GM21619 (cell line): ENCODE data around the gene SOS2.
A peak's percentile ranks its signal among the peaks of the same experiment; 100 is the strongest.

Experiments
- ATAC-seq: cut with Tn5 transposase; IDR thresholded peaks from one replicate; pipeline ENCODE4 v1.9.1; 2021; ENCODE audit not compliant: unreplicated experiment

SOS2 gene

GRCh38 chr14:50231475-50232275 is at the start of gene SOS2:
TSS of gene SOS2 (minus strand) at chr14:50231578. CDS start at chr14:50231283, 295 bp downstream.
- peak; percentile 82 for ATAC-seq

- ATAC-seq = no peak
Observed at GRCh38 chr14:50272498-50272897, 41.1 kb upstream of the SOS2 start.

GRCh38 chr14:50270932-50271331 is 39.6 kb upstream of the SOS2 start:
- ATAC-seq = no peak

- no peak for ATAC-seq
Observed at GRCh38 chr14:50265029-50265428, 33.7 kb upstream of the SOS2 start.

GRCh38 chr14:50263321-50263720 is 31.9 kb upstream of the SOS2 start:
- ATAC-seq = no peak

- ATAC-seq = no peak
Observed at GRCh38 chr14:50262865-50263264, 31.5 kb upstream of the SOS2 start.

- ATAC-seq = no peak
Observed at GRCh38 chr14:50260511-50260910, 29.1 kb upstream of the SOS2 start.

- ATAC-seq = no peak
Observed at GRCh38 chr14:50260072-50260471, 28.7 kb upstream of the SOS2 start.

- ATAC-seq = no peak
Observed at GRCh38 chr14:50257732-50258131, 26.4 kb upstream of the SOS2 start.

- no peak for ATAC-seq
Observed at GRCh38 chr14:50254248-50254647, 22.9 kb upstream of the SOS2 start.

GRCh38 chr14:50249136-50249775 is 17.9 kb upstream of the SOS2 start:
- no peak for ATAC-seq

- ATAC-seq = no peak
Observed at GRCh38 chr14:50247245-50247644, 15.9 kb upstream of the SOS2 start.

- ATAC-seq = no peak
Observed at GRCh38 chr14:50242566-50243310, 11.4 kb upstream of the SOS2 start.

GRCh38 chr14:50242096-50242495 is 10.7 kb upstream of the SOS2 start:
- no peak for ATAC-seq

GRCh38 chr14:50237427-50237826 is 6.0 kb upstream of the SOS2 start:
- ATAC-seq = no peak

- ATAC-seq = no peak
Observed at GRCh38 chr14:50233951-50234250, 2.5 kb upstream of the SOS2 start.

- no peak for ATAC-seq
Observed at GRCh38 chr14:50233166-50233950, 2.0 kb upstream of the SOS2 start.

GRCh38 chr14:50232276-50232642 is 881 bp upstream of the SOS2 start:
- ATAC-seq = no peak

- peak; percentile 31 for ATAC-seq
Observed at GRCh38 chr14:50230701-50231474, 490 bp downstream of the SOS2 start.

- no peak for ATAC-seq
Observed at GRCh38 chr14:50230401-50230700, 1.0 kb downstream of the SOS2 start.

- no peak for ATAC-seq
Observed at GRCh38 chr14:50229681-50230080, 1.7 kb downstream of the SOS2 start.
